Colonic mucosa (tissue), 4 donors: ENCODE measurements around the gene NINJ1. TPM values are rescaled to one million over a fixed set of nuclear protein-coding genes. Genes with fewer than 3 reads are reported as not detected.

Experiments used
- DNase-seq: peaks from one replicate; pipeline ENCODE4 v3.0.0-alpha.2; 2020
- H3K27ac ChIP-seq: fragments of 200-600 bp; one replicate; pipeline ENCODE4 v1.8.0; 2021
- H3K27me3 ChIP-seq: fragments of 200-600 bp; one replicate; pipeline ENCODE4 v1.8.0; 2021
- H3K36me3 ChIP-seq: fragments of 200-600 bp; one replicate; pipeline ENCODE4 v1.8.0; 2021
- H3K4me1 ChIP-seq: fragments of 200-600 bp; one replicate; pipeline ENCODE4 v1.8.0; 2021; ENCODE audit warnings: mild to moderate bottlenecking
- H3K4me3 ChIP-seq: fragments of 200-600 bp; one replicate; pipeline ENCODE4 v1.8.0; 2021
- H3K9ac ChIP-seq, 2 donors: one replicate each; pipeline ENCODE4 v1.7.0; 2013; ENCODE audit warnings: control low read depth in 2 of 2, low read depth in 2 of 2, low read length in 2 of 2
- H3K9me3 ChIP-seq: fragments of 200-600 bp; one replicate; pipeline ENCODE4 v1.8.0; 2021
- CTCF ChIP-seq: fragments of 200-600 bp; IDR thresholded peaks from one replicate; pipeline ENCODE4 v1.8.0; 2022; ENCODE audit warnings: antibody characterized with exemption, mild to moderate bottlenecking
- intact Hi-C: fragments of 100-400 bp; cut with DNase I; formaldehyde crosslinking; loops from one replicate; pipeline ENCODE4 v1.14.1; 2022
- total RNA-seq, 2 donors: library from RNA; stranded (reverse); fragmentation: NEBNext Ultra II Directional in 1 of 2; extraction: Animal tissue kit (Norgen Biotek cat#: 25700) in 1 of 2; gene quantifications; one replicate each; pipeline ENCODE4 v1.2.1, GENCODE V29; 2021
- donor health status: healthy.
- donor health status: DM: no; HTN: no; CAD: no.
- donor health status: DM: no; HTN: no; CAD: no.

Gene NINJ1
- total RNA-seq, 2 donors from 2014 or later, result 24.5 to 29.4 TPM

DNA sequence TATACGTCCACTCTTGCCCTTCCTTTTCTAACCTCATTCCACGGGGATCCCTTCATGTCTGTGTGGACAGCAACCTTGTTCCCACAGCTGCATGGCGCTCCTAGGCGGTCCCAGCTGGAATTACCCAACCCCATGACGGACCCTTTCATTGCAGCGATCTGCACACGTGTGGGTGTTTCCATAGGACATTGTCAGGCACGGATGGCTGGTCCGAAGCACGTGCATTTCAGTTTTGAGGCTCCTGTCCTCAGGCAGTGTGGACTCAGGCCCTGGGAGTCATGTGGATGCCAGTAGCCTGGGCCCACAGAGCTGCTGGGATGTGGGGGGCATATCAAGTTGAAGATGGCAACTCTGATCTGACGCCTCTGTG is 23.1 kb downstream of the NINJ1 start:
- intact Hi-C loops, result no loop called here
- no peak for TF ChIP-seq CTCF
- no peaks in the 10 kb centered on the region for H3K4me1 ChIP-seq
- H3K9ac ChIP-seq, result peak overlapping the region in 1 of 2 donors; percentile 5
- no peak for DNase-seq
- no peaks in the 10 kb centered on the region for H3K9me3 ChIP-seq
- H3K27me3 ChIP-seq, result no peaks in the 10 kb centered on the region
- no peak overlapping the region for H3K4me3 ChIP-seq
- no peaks in the 10 kb centered on the region for H3K36me3 ChIP-seq
- no peak overlapping the region for H3K27ac ChIP-seq

DNA sequence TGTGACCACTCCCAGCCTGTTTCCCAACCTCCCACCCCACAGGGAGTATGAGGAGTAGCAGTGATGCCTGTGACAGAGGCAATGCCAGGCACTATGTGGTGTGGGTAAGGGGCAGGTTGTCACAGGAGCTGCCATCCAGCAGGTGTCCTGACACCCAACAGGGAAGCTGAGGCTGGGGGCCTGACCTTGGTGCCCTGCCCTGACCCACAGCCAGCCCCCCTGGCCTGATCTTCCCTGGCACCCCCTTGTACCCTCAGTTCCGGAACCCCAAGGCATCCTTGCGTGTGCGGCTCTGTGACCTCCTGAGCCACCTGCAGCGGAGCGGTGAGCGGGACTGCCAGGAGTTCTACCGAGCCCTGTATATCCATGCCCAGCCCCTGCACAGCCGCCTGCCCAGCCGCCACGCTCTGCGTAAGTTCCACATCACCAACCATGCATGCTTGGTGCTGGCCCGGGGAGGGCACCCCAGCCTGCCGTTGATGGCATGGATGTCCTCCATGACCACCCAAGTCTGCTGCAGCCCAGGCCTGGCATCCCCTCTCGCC is 23.7 kb downstream of the NINJ1 start:
- intact Hi-C loops, result no loop called here
- no peak for DNase-seq
- Histone ChIP-seq H3K9ac (no peak overlapping the region), H3K27me3 (no peaks in the 10 kb centered on the region), H3K4me3 (no peak overlapping the region), H3K4me1 (no peaks in the 10 kb centered on the region), H3K36me3 (no peaks in the 10 kb centered on the region), H3K9me3 (no peaks in the 10 kb centered on the region), H3K27ac (no peak overlapping the region)
- no peak for TF ChIP-seq CTCF

DNA sequence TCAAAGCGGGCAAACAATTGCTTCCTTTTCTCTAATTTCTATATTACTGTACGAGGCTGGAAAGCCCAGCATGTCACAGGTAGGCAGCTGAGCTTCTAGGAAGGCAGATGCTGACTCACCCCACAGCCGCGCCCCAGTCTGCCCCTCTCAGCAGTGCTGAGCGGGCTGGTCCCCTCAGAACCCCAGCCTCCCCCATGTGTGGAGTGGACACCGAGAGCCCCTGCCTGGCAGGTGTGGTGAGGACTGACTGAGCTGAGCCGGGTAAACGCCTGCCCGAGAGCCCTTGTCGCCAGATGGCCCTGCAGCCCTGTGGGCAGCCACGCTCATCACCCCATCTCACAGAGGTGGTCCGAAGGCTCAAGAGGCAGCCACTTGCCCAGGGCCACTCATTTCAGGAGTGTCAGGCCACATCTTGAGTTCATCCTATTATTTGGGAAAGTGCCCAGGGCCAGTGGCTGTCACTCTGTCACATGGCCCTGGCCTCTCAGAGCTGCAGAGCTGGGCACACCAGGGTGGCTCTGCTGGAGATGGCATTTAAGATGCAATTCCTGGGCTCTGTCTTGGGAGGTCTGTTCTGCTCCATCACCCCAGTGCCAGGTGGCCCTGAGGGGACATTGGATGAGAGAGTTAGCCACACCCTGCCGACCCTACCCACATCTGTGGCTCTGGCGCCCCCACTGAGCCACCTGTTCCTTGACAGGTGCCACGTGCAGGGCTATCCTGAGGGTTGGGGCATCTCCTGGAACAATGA is 25.6 kb downstream of the NINJ1 start:
- no peak for DNase-seq
- Histone ChIP-seq H3K36me3 (no peaks in the 10 kb centered on the region), H3K27me3 (no peaks in the 10 kb centered on the region), H3K4me3 (no peak overlapping the region), H3K4me1 (no peaks in the 10 kb centered on the region), H3K9ac (no peak overlapping the region), H3K9me3 (no peaks in the 10 kb centered on the region), H3K27ac (no peak overlapping the region)
- no peak for TF ChIP-seq CTCF
- intact Hi-C loops, result no loop called here

DNA sequence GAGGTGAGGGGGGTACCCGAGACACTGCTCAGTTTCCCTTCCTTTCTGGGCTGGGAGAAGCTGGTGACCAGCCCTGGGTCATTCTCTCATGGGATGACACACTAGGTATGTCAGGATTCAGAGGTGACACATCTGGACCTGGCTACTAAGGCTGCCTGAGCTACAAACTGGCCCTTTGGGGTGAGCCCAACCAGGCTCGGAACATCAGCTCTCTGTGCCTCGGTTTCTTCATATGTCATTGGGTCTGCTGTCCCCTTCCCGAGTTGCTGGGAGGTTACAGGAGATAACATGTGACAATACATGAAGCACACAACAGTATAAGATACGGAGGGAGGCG is 26.3 kb downstream of the NINJ1 start:
- no peaks in the 10 kb centered on the region for H3K27me3 ChIP-seq
- H3K4me3 ChIP-seq, result no peak overlapping the region
- no peaks in the 10 kb centered on the region for H3K9me3 ChIP-seq
- TF ChIP-seq CTCF, result no peak
- H3K4me1 ChIP-seq, result no peaks in the 10 kb centered on the region
- H3K9ac ChIP-seq, result no peak overlapping the region
- no peak for DNase-seq
- intact Hi-C loops, result no loop called here
- no peaks in the 10 kb centered on the region for H3K36me3 ChIP-seq
- no peak overlapping the region for H3K27ac ChIP-seq

GRCh38 chr9:93107151-93107824 is 26.8 kb downstream of the NINJ1 start:
- Histone ChIP-seq H3K4me1 (no peaks in the 10 kb centered on the region), H3K27me3 (no peaks in the 10 kb centered on the region), H3K27ac (no peak overlapping the region), H3K9me3 (no peaks in the 10 kb centered on the region), H3K4me3 (no peak overlapping the region), H3K36me3 (no peaks in the 10 kb centered on the region), H3K9ac (no peak overlapping the region)
- intact Hi-C loops, result no loop called here
- no peak for TF ChIP-seq CTCF
- DNase-seq, result no peak
